A549 treated with Mapracorat at 1 μM for 4 hours (cell line): ENCODE results near the gene TFE3. TPM values are rescaled to one million over a fixed set of nuclear protein-coding genes. Genes with fewer than 3 reads are reported as not detected.

Experiments
- total RNA-seq: library from RNA; stranded (reverse); fragments of 200-300 nt; extraction: Qiagen RNA extraction; gene quantifications from 5 replicates; pipeline ENCODE4 v1.2.3, GENCODE V29; 2022

Gene TFE3
- total RNA-seq: 41.8 to 52.7 TPM (median 51.5 TPM) in 5 replicates

GRCh38 chrX:49043220-49043986, at the start of gene TFE3:
Gene TFE3 (minus strand): TSS chrX:49043357. CDS start chrX:49043226, 131 bp downstream.

DNA sequence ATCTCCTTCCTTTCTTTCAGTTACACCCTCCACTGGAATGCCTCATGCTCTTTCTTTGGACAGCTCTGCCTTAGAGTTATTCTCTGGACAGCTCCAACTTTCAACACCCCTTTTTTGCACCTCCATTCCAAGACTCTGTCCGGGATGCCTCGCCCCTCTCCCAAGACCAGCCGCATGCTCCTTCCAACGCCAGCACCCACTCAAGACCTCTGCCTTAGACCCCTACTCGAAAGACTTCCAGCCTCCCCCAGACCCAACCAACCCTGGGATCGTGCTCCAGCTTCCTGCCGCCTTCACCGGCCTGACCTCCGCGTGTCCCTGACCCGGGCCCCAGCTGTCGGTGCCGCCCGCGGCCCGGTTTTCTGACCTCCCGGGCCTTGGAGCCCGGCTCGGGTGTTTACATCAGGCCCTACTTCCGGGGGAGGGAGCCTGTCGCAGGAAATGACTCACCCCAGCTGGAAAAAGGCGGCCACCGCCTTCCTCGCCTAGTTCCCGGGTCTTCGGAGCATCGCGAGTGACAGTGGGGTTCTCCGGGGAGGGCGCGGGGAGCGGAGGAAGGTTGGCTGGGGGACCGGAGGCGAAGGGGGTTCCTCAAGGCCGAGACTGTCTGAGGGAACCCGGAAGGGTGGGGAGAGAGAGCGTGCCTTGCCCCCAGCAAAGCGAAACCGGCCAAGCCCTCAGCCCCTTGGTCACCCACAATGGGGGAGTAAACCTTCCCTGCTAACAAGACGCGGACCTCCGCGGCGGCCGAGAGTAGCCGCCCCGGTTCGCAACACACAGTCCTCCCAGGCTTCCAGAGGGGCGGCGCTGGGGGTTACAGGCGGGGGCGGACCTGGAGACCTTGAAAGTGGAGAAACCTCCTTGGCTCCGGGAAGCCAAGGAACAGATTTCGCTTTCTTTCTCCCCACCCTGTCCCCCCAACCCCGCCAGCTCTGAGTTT, 36.6 kb upstream of the TFE3 start, which contains the start of gene WDR45:
Gene WDR45 (minus strand): TSS at position 399 of the 940 bp plus-strand sequence. CDS start 1,792 bp downstream, outside the sequence.

GRCh38 chrX:49073601-49074575, 30.7 kb upstream of the TFE3 start, which contains the start of gene PRAF2:
Gene PRAF2 (minus strand): TSS chrX:49074002. CDS start chrX:49073987, 15 bp downstream.

GRCh38 chrX:49058794-49059193, 15.6 kb upstream of the TFE3 start, which contains the start of gene CCDC120:
Gene CCDC120 (plus strand): TSS chrX:49058999. CDS start chrX:49062042, 3,043 bp downstream.

GRCh38 chrX:49002091-49002935, 40.8 kb downstream of the TFE3 start, which contains the start of gene GRIPAP1:
Gene GRIPAP1 (minus strand): TSS chrX:49002264. CDS start chrX:49002229, 35 bp downstream.

Other genes with a start within 250 kb of the TFE3 start
- 25.3 to 31.5 TPM (median 27.3 TPM) in 5 replicates for gene HDAC6, start 241.3 kb downstream of the TFE3 start, total RNA-seq
- gene ERAS, start 216.8 kb downstream of the TFE3 start, total RNA-seq: not detected in 5 replicates
- gene PCSK1N, start 207.7 kb downstream of the TFE3 start, total RNA-seq: 19.4 to 53.5 TPM (median 48.4 TPM) in 5 replicates
- 82.0 to 110 TPM (median 102 TPM) in 5 replicates for gene TIMM17B, start 145.6 kb downstream of the TFE3 start, total RNA-seq
- gene PQBP1, start 145.4 kb downstream of the TFE3 start, total RNA-seq: 89.7 to 105 TPM (median 93.2 TPM) in 5 replicates
- gene SLC35A2, start 131.7 kb downstream of the TFE3 start, total RNA-seq: 47.9 to 65.4 TPM (median 62.5 TPM) in 5 replicates
- 8.5 to 9.6 TPM (median 9.3 TPM) in 5 replicates for gene PIM2, start 124.3 kb downstream of the TFE3 start, total RNA-seq
- 60.5 to 66.4 TPM (median 64.7 TPM) in 5 replicates for gene OTUD5, start 85.8 kb downstream of the TFE3 start, total RNA-seq
- gene KCND1, start 71.5 kb downstream of the TFE3 start, total RNA-seq: 0.80 to 1.4 TPM (median 0.96 TPM) in 5 replicates
- gene GRIPAP1, start 41.1 kb downstream of the TFE3 start, total RNA-seq: 17.3 to 20.9 TPM (median 19.0 TPM) in 5 replicates
- 2.7 to 3.9 TPM (median 3.2 TPM) in 5 replicates for gene CCDC120, start 15.6 kb upstream of the TFE3 start, total RNA-seq
- gene PRAF2, start 30.6 kb upstream of the TFE3 start, total RNA-seq: 35.6 to 45.6 TPM (median 42.4 TPM) in 5 replicates
- 54.9 to 60.6 TPM (median 57.5 TPM) in 5 replicates for gene WDR45, start 36.5 kb upstream of the TFE3 start, total RNA-seq
- 21.6 to 24.3 TPM (median 22.5 TPM) in 5 replicates for gene GPKOW, start 80.4 kb upstream of the TFE3 start, total RNA-seq
- gene MAGIX, start 119.4 kb upstream of the TFE3 start, total RNA-seq: 2.3 to 3.5 TPM (median 3.2 TPM) in 5 replicates
- gene PLP2, start 128.5 kb upstream of the TFE3 start, total RNA-seq: 366 to 455 TPM (median 433 TPM) in 5 replicates
- gene PRICKLE3, start 143.0 kb upstream of the TFE3 start, total RNA-seq: 12.4 to 18.2 TPM (median 17.1 TPM) in 5 replicates
- gene SYP, start 156.8 kb upstream of the TFE3 start, total RNA-seq: 2.1 to 2.8 TPM (median 2.4 TPM) in 5 replicates
- gene CACNA1F, start 190.0 kb upstream of the TFE3 start, total RNA-seq: not detected in 5 replicates
- 12.2 to 15.7 TPM (median 14.1 TPM) in 5 replicates for gene CCDC22, start 192.1 kb upstream of the TFE3 start, total RNA-seq
- 0.12 to 0.19 TPM (median 0.14 TPM) in 5 replicates for gene FOXP3, start 221.4 kb upstream of the TFE3 start, total RNA-seq
- 1.4 to 4.1 TPM (median 2.8 TPM) in 5 replicates for gene PPP1R3F, start 226.4 kb upstream of the TFE3 start, total RNA-seq